Cardiac fibroblast (primary cell): Measurements from ENCODE around the gene EGFR.
A peak's percentile ranks its signal among the peaks of the same experiment; 100 is the strongest.
"Not testable (repeated sequence)": the region's sequence is repeated elsewhere in the genome, so short reads cannot be mapped to it uniquely, and the experiment has no call there.

Source experiments
- DNase-seq, 2 donors: peaks; one replicate each; pipeline versions ENCODE4 v3.0.0 to v3.0.0-alpha.2; 2010; ENCODE audit warnings: low read depth in 2 of 2
- H3K4me3 ChIP-seq, 2 donors: replicated peaks in 1 of 2; 1 replicate in 1 of 2; 2 replicates in 1 of 2; pipeline ENCODE4 v1.5.1; 2011; ENCODE audit warnings: low read depth in 2 of 2, low read length in 2 of 2, mild to moderate bottlenecking in 2 of 2, moderate library complexity in 1 of 2
- CTCF ChIP-seq: IDR thresholded peaks from one replicate; pipeline ENCODE4 v1.5.1; 2011; ENCODE audit warnings: low read depth, mild to moderate bottlenecking, low read length, inconsistent platforms

The EGFR gene

GRCh38 chr7:55160539-55160938 is 141.7 kb downstream of the EGFR start:
- H3K4me3 ChIP-seq = no peak overlapping the region
- TF ChIP-seq CTCF = no peak
- peak; percentile 74 to 87 for DNase-seq

GRCh38 chr7:55161154-55161687 is 142.4 kb downstream of the EGFR start:
- no peak overlapping the region for H3K4me3 ChIP-seq
- no peak for DNase-seq
- TF ChIP-seq CTCF = no peak

GRCh38 chr7:55162476-55162875 is 143.7 kb downstream of the EGFR start:
- no peak for TF ChIP-seq CTCF
- DNase-seq = no peak
- H3K4me3 ChIP-seq = no peak overlapping the region

GRCh38 chr7:55163733-55164132 is 144.9 kb downstream of the EGFR start:
- no peak overlapping the region for H3K4me3 ChIP-seq
- TF ChIP-seq CTCF = no peak
- no peak for DNase-seq

- DNase-seq = no peak
- no peak for TF ChIP-seq CTCF
Measured at GRCh38 chr7:55164527-55164926, 145.7 kb downstream of the EGFR start.

GRCh38 chr7:55165176-55165861 is 146.5 kb downstream of the EGFR start:
- no peak for TF ChIP-seq CTCF

More at GRCh38 chr7:55164527-55164926, 145.7 kb downstream of the EGFR start:
- no peak overlapping the region for H3K4me3 ChIP-seq

GRCh38 chr7:55167296-55167695 is 148.5 kb downstream of the EGFR start:
- H3K4me3 ChIP-seq = not testable (repeated sequence)

More at GRCh38 chr7:55165176-55165861, 146.5 kb downstream of the EGFR start:
- H3K4me3 ChIP-seq = no peak overlapping the region
- DNase-seq = no peak

More at GRCh38 chr7:55167296-55167695, 148.5 kb downstream of the EGFR start:
- DNase-seq = not testable (repeated sequence)
